K562 (cell line): Measurements from ENCODE around the gene EIF1. TPM values are rescaled to one million over a fixed set of nuclear protein-coding genes. Genes with fewer than 3 reads are reported as not detected.

ENCODE experiments used
- ATAC-seq: fragments of 200-7000 bp; cut with Tn5 transposase; 3 replicates; pipeline ENCODE4 v1.9.1; 2020; ENCODE audit warnings: moderate library complexity
- BruUV-seq: library from RNA; stranded (reverse); fragments of 400-500 nt; replicated peaks from 2 replicates; lab custom pipeline; 2021; lab: Mats Ljungman, UMichigan
- CTCF ChIA-PET: fragments of 300-600 bp; formaldehyde crosslinking; extraction: SDS; loops from one replicate; lab custom pipeline; 2021; ENCODE audit warnings: low intra/inter-chr PET ratio; lab: Yijun Ruan, JAX
- POLR2A ChIA-PET: fragments of 300-600, 350-650 bp; sonication (Branson Sonifier 250); formaldehyde crosslinking; extraction: SDS; loops from one replicate; lab custom pipeline; 2021; ENCODE audit warnings: antibody characterized with exemption, inconsistent platforms; lab: Yijun Ruan, JAX
- DNase-seq, 4 experiments: peaks; one replicate each; pipeline versions ENCODE4 v3.0.0 to v3.0.0-alpha.2; 2011 to 2018; ENCODE audit warnings: low spot score in 3 of 4, mixed read lengths in 3 of 4; ENCODE audit errors: extremely low read depth in 1 of 4
- FAIRE-seq: peaks from 2 replicates; lab custom pipeline; 2011; peaks lifted over from hg19 to GRCh38; lab: Jason Lieb, UNC
- H2AFZ ChIP-seq: 2 replicates; pipeline ENCODE4 v1.6.0; 2011; ENCODE audit warnings: low read depth, low read length, control low read depth, inconsistent platforms
- H3K27ac ChIP-seq: fragments of 200-600 bp; 3 replicates; pipeline ENCODE4 v1.8.0; 2011; ENCODE audit warnings: low read depth, mild to moderate bottlenecking, control low read depth, inconsistent platforms, low read length, moderate library complexity, mixed read lengths; ENCODE audit errors: extremely low read depth
- H3K27me3 ChIP-seq, 2 experiments: fragments of 300-600 bp in 1 of 2; 2 replicates in 1 of 2; 3 replicates in 1 of 2; pipeline versions ENCODE4 v1.6.0 to v1.8.0; 2011; ENCODE audit warnings: inconsistent platforms in 2 of 2, low read length in 2 of 2, mild to moderate bottlenecking in 1 of 2, mixed read lengths in 1 of 2, moderate library complexity in 1 of 2; ENCODE audit not compliant: control insufficient read depth in 2 of 2, insufficient read depth in 2 of 2
- H3K36me3 ChIP-seq: fragments of 300-600 bp; 3 replicates; pipeline ENCODE4 v1.8.0; 2011; ENCODE audit warnings: mild to moderate bottlenecking, low read length, inconsistent platforms; ENCODE audit not compliant: control insufficient read depth, insufficient read depth
- H3K4me1 ChIP-seq, 2 experiments: fragments of 200-600 bp in 1 of 2; replicated peaks in 1 of 2; 2 replicates in 1 of 2; 3 replicates in 1 of 2; pipeline versions ENCODE4 v1.5.1 to v1.8.0; 2011; ENCODE audit warnings: inconsistent platforms in 2 of 2, low read length in 2 of 2, mild to moderate bottlenecking in 1 of 2, mixed read lengths in 1 of 2, moderate library complexity in 1 of 2; ENCODE audit not compliant: control insufficient read depth in 2 of 2, insufficient read depth in 2 of 2
- H3K4me2 ChIP-seq: 2 replicates; pipeline ENCODE4 v1.6.1; 2011; ENCODE audit warnings: low read length, control low read depth, inconsistent platforms, mixed read lengths; ENCODE audit not compliant: insufficient read depth
- H3K4me3 ChIP-seq: fragments of 200-600 bp; sonication (generic), shearing (Covaris generic); 2 replicates; pipeline ENCODE4 v1.5.1; 2016; ENCODE audit warnings: control low read depth, inconsistent platforms
- H3K79me2 ChIP-seq: fragments of 200-600 bp; 3 replicates; pipeline ENCODE4 v1.8.0; 2011; ENCODE audit warnings: low read length, inconsistent platforms; ENCODE audit not compliant: control insufficient read depth, insufficient read depth
- H3K9ac ChIP-seq, 2 experiments: 2 replicates each; pipeline versions ENCODE4 v1.6.0 to v1.6.1; 2011; ENCODE audit warnings: low read depth in 2 of 2, low read length in 2 of 2, control low read depth in 1 of 2, inconsistent platforms in 1 of 2, mild to moderate bottlenecking in 1 of 2, mixed read lengths in 1 of 2; ENCODE audit not compliant: insufficient read depth in 1 of 2
- H3K9me1 ChIP-seq: one replicate; pipeline ENCODE4 v1.6.0; 2011; ENCODE audit warnings: inconsistent platforms, mild to moderate bottlenecking, low read length, moderate library complexity; ENCODE audit not compliant: control insufficient read depth, insufficient read depth
- H3K9me3 ChIP-seq: replicated peaks from 2 replicates; pipeline ENCODE4 v1.5.1; 2011; ENCODE audit warnings: low read depth, low read length, inconsistent platforms; ENCODE audit not compliant: control insufficient read depth, insufficient read depth
- H4K20me1 ChIP-seq: replicated peaks from 2 replicates; pipeline ENCODE4 v1.6.1; 2011; ENCODE audit warnings: low read length, inconsistent platforms, mixed read lengths; ENCODE audit not compliant: control insufficient read depth, insufficient read depth
- BRF1 ChIP-seq: IDR thresholded peaks from 3 replicates; pipeline ENCODE4 v1.6.1; 2011; ENCODE audit warnings: borderline replicate concordance, mild to moderate bottlenecking; ENCODE audit not compliant: insufficient read length; ENCODE audit errors: extremely low read depth
- CHD2 ChIP-seq: IDR thresholded peaks from 2 replicates; pipeline ENCODE4 v1.6.1; 2011; ENCODE audit warnings: low read depth, low read length
- CSDE1 ChIP-seq, 2 experiments: fragments of 450-650 bp; IDR thresholded peaks; 2 replicates each; pipeline ENCODE4 v1.6.1; 2016; ENCODE audit warnings: mild to moderate bottlenecking in 1 of 2
- NCOA1 ChIP-seq: fragments of 450-650 bp; IDR thresholded peaks from 2 replicates; pipeline ENCODE4 v1.6.1; 2016; ENCODE audit warnings: low read depth
- RBM39 ChIP-seq: fragments of 200-400 bp; formaldehyde crosslinking; optimal IDR thresholded peaks from 2 replicates; pipeline ENCODE3; 2018; ENCODE audit warnings: low read depth, low read length
- SLC30A9 ChIP-seq: fragments of 250-450 bp; sonication (Bioruptor Pico); IDR thresholded peaks from 2 replicates; pipeline ENCODE4 v1.8.0; 2022; ENCODE audit warnings: mild to moderate bottlenecking, moderate library complexity
- ZNF740 ChIP-seq, 3 experiments: fragments of 200-800 bp in 1 of 3; sonication (Bioruptor generic) in 1 of 3; sonication (generic) in 1 of 3; formaldehyde crosslinking in 1 of 3; IDR thresholded peaks; 2 replicates each; pipeline versions ENCODE4 v1.6.1 to v1.8.0; 2016 to 2022; ENCODE audit warnings: mild to moderate bottlenecking in 2 of 3, missing compliant biosample characterization in 2 of 3, missing genetic modification characterization in 2 of 3, missing genetic modification reagents in 1 of 3
- WGBS: fragments of 100-300 bp; shearing (Covaris generic); methylation state at CpG from one replicate; pipeline ENCODE4 v1.1.6; 2016; ENCODE audit warnings: low coverage, mixed read lengths; ENCODE audit not compliant: insufficient coverage; ENCODE audit errors: missing lambda C conversion rate; 5-methylcytosine and 5-hydroxymethylcytosine counted together
- in situ Hi-C: fragments of 300-500 bp; cut with MboI; formaldehyde crosslinking; loops from 4 replicates; pipeline ENCODE4 v1.15.0; 2018; ENCODE audit warnings: inconsistent platforms, mixed read lengths
- intact Hi-C: fragments of 100-400 bp; cut with micrococcal nuclease; formaldehyde crosslinking; loops from 2 replicates; pipeline ENCODE4 v1.14.2; 2022
- polyA plus RNA-seq, 8 experiments: library from polyadenylated mRNA; depleted of rRNA in 4 of 8; stranded (reverse) in 5 of 8; unstranded in 3 of 8; fragments of >200 nt; fragmentation: Nextera tagmentation in 2 of 8; fragmentation: Illumina TruSeq in 1 of 8; extraction: Ambion mirVana in 2 of 8; extraction: Trizol in 1 of 8; gene quantifications; 2 replicates each; pipeline versions ENCODE4 v1.2.1 to v1.2.3, GENCODE V29; 2011 to 2014; ENCODE audit warnings: inconsistent platforms in 1 of 8, missing spikeins in 1 of 8
- total RNA-seq, 7 experiments: library from RNA; depleted of rRNA in 6 of 7; stranded (reverse); fragments of >200 nt in 6 of 7; fragmentation: Illumina TruSeq in 2 of 7; extraction: Trizol in 2 of 7; gene quantifications; 2 replicates each; pipeline versions ENCODE4 v1.2.1 to v1.2.3, GENCODE V29; 2011 to 2021; ENCODE audit warnings: low replicate concordance in 1 of 7
- TF ChIP-seq, protein P1 (sequence below): sonication (generic); formaldehyde crosslinking; IDR thresholded peaks from 2 replicates; pipeline ENCODE4 v1.8.1; 2023; ENCODE audit warnings: mild to moderate bottlenecking, missing genetic modification reagents
- TF ChIP-seq, protein P2 (sequence below), 3 experiments: fragments of 200-800 bp in 1 of 3; fragments of 250-450 bp in 1 of 3; fragments of 450-650 bp in 1 of 3; sonication (Bioruptor Pico) in 1 of 3; sonication (Bioruptor generic) in 1 of 3; formaldehyde crosslinking in 1 of 3; IDR thresholded peaks; 2 replicates each; pipeline versions ENCODE4 v1.6.1 to v1.8.0; 2016 to 2022; ENCODE audit warnings: mild to moderate bottlenecking in 2 of 3, missing genetic modification characterization in 2 of 3, missing compliant biosample characterization in 1 of 3, moderate library complexity in 1 of 3
- TF ChIP-seq, protein P3 (sequence below): fragments of 450-650 bp; formaldehyde crosslinking; IDR thresholded peaks from 2 replicates; pipeline ENCODE4 v1.4.0; 2022; ENCODE audit warnings: missing genetic modification characterization

EIF1 gene
- total and polyA plus RNA-seq, 9 of the 15 experiments (the other 6 are each of a cell fraction or from before 2014, with no cell fraction given): 67.0 to 1,204 (median 320) TPM

- H4K20me1 ChIP-seq: no peaks in the 10 kb centered on the region
- peak in 1 of 4 experiments; percentile 41 for DNase-seq
- TF ChIP-seq, protein P1, sequence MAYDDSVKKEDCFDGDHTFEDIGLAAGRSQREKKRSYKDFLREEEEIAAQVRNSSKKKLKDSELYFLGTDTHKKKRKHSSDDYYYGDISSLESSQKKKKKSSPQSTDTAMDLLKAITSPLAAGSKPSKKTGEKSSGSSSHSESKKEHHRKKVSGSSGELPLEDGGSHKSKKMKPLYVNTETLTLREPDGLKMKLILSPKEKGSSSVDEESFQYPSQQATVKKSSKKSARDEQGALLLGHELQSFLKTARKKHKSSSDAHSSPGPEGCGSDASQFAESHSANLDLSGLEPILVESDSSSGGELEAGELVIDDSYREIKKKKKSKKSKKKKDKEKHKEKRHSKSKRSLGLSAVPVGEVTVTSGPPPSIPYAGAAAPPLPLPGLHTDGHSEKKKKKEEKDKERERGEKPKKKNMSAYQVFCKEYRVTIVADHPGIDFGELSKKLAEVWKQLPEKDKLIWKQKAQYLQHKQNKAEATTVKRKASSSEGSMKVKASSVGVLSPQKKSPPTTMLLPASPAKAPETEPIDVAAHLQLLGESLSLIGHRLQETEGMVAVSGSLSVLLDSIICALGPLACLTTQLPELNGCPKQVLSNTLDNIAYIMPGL (CRISPR knock-in tag): no peak
- TF ChIP-seq CHD2 (no peak), ZNF740 (CRISPR knock-in tag; IDR thresholded peaks at IDR 0.05) (no peak), ZNF740 (tag; IDR thresholded peaks at IDR 0.05) (no peak), NCOA1 (no peak), SLC30A9 (CRISPR knock-in tag) (no peak), CSDE1 (IDR thresholded peaks at IDR 0.05) (no peak), RBM39 (no peak), BRF1 (no peak)
- TF ChIP-seq, protein P2, sequence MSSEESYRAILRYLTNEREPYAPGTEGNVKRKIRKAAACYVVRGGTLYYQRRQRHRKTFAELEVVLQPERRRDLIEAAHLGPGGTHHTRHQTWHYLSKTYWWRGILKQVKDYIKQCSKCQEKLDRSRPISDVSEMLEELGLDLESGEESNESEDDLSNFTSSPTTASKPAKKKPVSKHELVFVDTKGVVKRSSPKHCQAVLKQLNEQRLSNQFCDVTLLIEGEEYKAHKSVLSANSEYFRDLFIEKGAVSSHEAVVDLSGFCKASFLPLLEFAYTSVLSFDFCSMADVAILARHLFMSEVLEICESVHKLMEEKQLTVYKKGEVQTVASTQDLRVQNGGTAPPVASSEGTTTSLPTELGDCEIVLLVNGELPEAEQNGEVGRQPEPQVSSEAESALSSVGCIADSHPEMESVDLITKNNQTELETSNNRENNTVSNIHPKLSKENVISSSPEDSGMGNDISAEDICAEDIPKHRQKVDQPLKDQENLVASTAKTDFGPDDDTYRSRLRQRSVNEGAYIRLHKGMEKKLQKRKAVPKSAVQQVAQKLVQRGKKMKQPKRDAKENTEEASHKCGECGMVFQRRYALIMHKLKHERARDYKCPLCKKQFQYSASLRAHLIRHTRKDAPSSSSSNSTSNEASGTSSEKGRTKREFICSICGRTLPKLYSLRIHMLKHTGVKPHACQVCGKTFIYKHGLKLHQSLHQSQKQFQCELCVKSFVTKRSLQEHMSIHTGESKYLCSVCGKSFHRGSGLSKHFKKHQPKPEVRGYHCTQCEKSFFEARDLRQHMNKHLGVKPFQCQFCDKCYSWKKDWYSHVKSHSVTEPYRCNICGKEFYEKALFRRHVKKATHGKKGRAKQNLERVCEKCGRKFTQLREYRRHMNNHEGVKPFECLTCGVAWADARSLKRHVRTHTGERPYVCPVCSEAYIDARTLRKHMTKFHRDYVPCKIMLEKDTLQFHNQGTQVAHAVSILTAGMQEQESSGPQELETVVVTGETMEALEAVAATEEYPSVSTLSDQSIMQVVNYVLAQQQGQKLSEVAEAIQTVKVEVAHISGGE (CRISPR knock-in tag; IDR thresholded peaks at IDR 0.05): no peak
- TF ChIP-seq, protein P3, sequence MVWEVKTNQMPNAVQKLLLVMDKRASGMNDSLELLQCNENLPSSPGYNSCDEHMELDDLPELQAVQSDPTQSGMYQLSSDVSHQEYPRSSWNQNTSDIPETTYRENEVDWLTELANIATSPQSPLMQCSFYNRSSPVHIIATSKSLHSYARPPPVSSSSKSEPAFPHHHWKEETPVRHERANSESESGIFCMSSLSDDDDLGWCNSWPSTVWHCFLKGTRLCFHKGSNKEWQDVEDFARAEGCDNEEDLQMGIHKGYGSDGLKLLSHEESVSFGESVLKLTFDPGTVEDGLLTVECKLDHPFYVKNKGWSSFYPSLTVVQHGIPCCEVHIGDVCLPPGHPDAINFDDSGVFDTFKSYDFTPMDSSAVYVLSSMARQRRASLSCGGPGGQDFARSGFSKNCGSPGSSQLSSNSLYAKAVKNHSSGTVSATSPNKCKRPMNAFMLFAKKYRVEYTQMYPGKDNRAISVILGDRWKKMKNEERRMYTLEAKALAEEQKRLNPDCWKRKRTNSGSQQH (CRISPR knock-in tag): no peak
- no peak for FAIRE-seq
- H3K4me1 ChIP-seq: no peaks in the 10 kb centered on the region; a peak in 3 of 5 replicates
- ChIA-PET POLR2A (interaction anchor here (0.6 to 0.7 kb wide), 2 partner anchors 153 to 310 kb away, joined by 3 to 5 read pairs; no protein-coding TSS in a partner anchor), CTCF (no interaction called here)
- H3K9me1 ChIP-seq: no peaks in the 10 kb centered on the region
- no peak within 1 kb of the TSS for H3K4me3 ChIP-seq
- H3K9me3 ChIP-seq: no peaks in the 10 kb centered on the region
- WGBS: 27% methylated on average over 10 of the region's 12 CpGs
- no peak within 1 kb of the TSS for H3K4me2 ChIP-seq
- H3K27ac ChIP-seq: no peak within 1 kb of the TSS
- ATAC-seq: no peak
- intact Hi-C loops (no loop called here), in situ Hi-C loops (no loop called here)
- no peaks in the 10 kb centered on the region for H3K36me3 ChIP-seq
- H3K9ac ChIP-seq: peak within 1 kb of the TSS in 1 of 2 experiments; percentile 55; a peak in 1 of 4 replicates
- peaks cover 8 to 16% of the 10 kb centered on the region in 2 experiments for H3K27me3 ChIP-seq
- no TSS peak for BruUV-seq
- H2AFZ ChIP-seq: no peak within 1 kb of the TSS
- no peaks in the 10 kb centered on the region for H3K79me2 ChIP-seq
Observed at GRCh38 chr17:41711669-41712400, 23.1 kb downstream of the EIF1 start, which contains the start of gene GAST. TSS of gene GAST (plus strand) at chr17:41712331. CDS start at chr17:41715437, 3,106 bp downstream.
